A549 (cell line): ENCODE results near the gene HMCN1. TPM values are rescaled to one million over a fixed set of nuclear protein-coding genes. Genes with fewer than 3 reads are reported as not detected.

Source experiments
- ATAC-seq, 2 experiments: fragments of 200-7000 bp in 1 of 2; fragments of >200 bp in 1 of 2; cut with Nextera tagmentation in 1 of 2; cut with Tn5 transposase in 1 of 2; 3 replicates each; pipeline versions ENCODE4 v1.8.0 to v1.9.1; 2018 to 2020; ENCODE audit warnings: mild to moderate bottlenecking in 1 of 2, moderate library complexity in 1 of 2
- CTCF ChIA-PET: fragments of 300-600 bp; sonication (Branson Sonifier 250); formaldehyde crosslinking; extraction: SDS; loops from one replicate; lab custom pipeline; 2021; ENCODE audit warnings: antibody characterized with exemption, inconsistent platforms; lab: Yijun Ruan, JAX
- POLR2A ChIA-PET: fragments of 350-600 bp; formaldehyde crosslinking; extraction: SDS; loops from one replicate; lab custom pipeline; 2021; ENCODE audit warnings: antibody characterized with exemption, inconsistent platforms; lab: Yijun Ruan, JAX
- DNase-seq, 2 experiments: peaks; one replicate each; pipeline versions ENCODE4 v3.0.0 to v3.0.0-alpha.2; 2011 to 2016; ENCODE audit warnings: low read depth in 1 of 2, low spot score in 1 of 2
- FAIRE-seq: peaks from 2 replicates; lab custom pipeline; 2011; peaks lifted over from hg19 to GRCh38; lab: Jason Lieb, UNC
- H3K27ac ChIP-seq, 2 experiments: fragments of >200 bp; sonication (Bioruptor Twin); formaldehyde crosslinking; 3 replicates each; pipeline ENCODE4 v1.5.1; 2016 to 2017
- H3K4me1 ChIP-seq: fragments of >200 bp; sonication (Bioruptor Twin); formaldehyde crosslinking; 3 replicates; pipeline ENCODE4 v1.6.1; 2016
- H3K4me2 ChIP-seq: fragments of >200 bp; sonication (Bioruptor Twin); formaldehyde crosslinking; 3 replicates; pipeline ENCODE4 v1.6.1; 2016
- H3K4me3 ChIP-seq: fragments of >200 bp; sonication (Bioruptor Twin); formaldehyde crosslinking; 3 replicates; pipeline ENCODE4 v1.5.1; 2016
- H3K9me3 ChIP-seq: fragments of >200 bp; sonication (Bioruptor Twin); formaldehyde crosslinking; 3 replicates; pipeline ENCODE4 v1.6.1; 2016
- CHD4 ChIP-seq: fragments of 200-600 bp; sonication (generic); IDR thresholded peaks from 2 replicates; pipeline ENCODE4 v1.6.1; 2016; ENCODE audit warnings: antibody characterized with exemption, mild to moderate bottlenecking, borderline replicate concordance
- EHMT2 ChIP-seq: fragments of 200-600 bp; sonication (generic); IDR thresholded peaks from 2 replicates; pipeline ENCODE4 v1.6.1; 2016; ENCODE audit warnings: antibody characterized with exemption, low read depth, mild to moderate bottlenecking, moderate library complexity
- FOSB ChIP-seq: fragments of 250-450 bp; sonication (Bioruptor Pico); IDR thresholded peaks from 2 replicates; pipeline ENCODE4 v1.5.0; 2020; ENCODE audit warnings: mild to moderate bottlenecking, moderate library complexity
- HEYL ChIP-seq: fragments of 250-450 bp; sonication (Bioruptor Pico); IDR thresholded peaks from 2 replicates; pipeline ENCODE4 v1.8.0; 2021; ENCODE audit warnings: mild to moderate bottlenecking, moderate library complexity
- HOXB13 ChIP-seq: fragments of 250-450 bp; sonication (Bioruptor Pico); IDR thresholded peaks from 2 replicates; pipeline ENCODE4 v1.5.0; 2020; ENCODE audit warnings: low read depth, mild to moderate bottlenecking, moderate library complexity
- HOXB5 ChIP-seq: fragments of 250-450 bp; sonication (Bioruptor Pico); IDR thresholded peaks from 2 replicates; pipeline ENCODE4 v1.5.0; 2020; ENCODE audit warnings: mild to moderate bottlenecking, moderate library complexity
- MAFK ChIP-seq: fragments of 450-650 bp; IDR thresholded peaks from 2 replicates; pipeline ENCODE4 v1.6.1; 2014; ENCODE audit not compliant: partially characterized antibody
- NPAS2 ChIP-seq: fragments of 250-450 bp; sonication (Bioruptor Pico); IDR thresholded peaks from 2 replicates; pipeline ENCODE4 v1.8.0; 2022; ENCODE audit warnings: mild to moderate bottlenecking, moderate library complexity, borderline replicate concordance
- PHF8 ChIP-seq: fragments of 200-600 bp; sonication (generic); IDR thresholded peaks from 2 replicates; pipeline ENCODE4 v1.6.1; 2016; ENCODE audit warnings: low read depth, mild to moderate bottlenecking, antibody characterized with exemption, moderate library complexity, borderline replicate concordance
- RARB ChIP-seq: fragments of 250-450 bp; sonication (Bioruptor Pico); IDR thresholded peaks from 2 replicates; pipeline ENCODE4 v1.8.0; 2021; ENCODE audit warnings: mild to moderate bottlenecking, moderate library complexity
- TFCP2L1 ChIP-seq: fragments of 250-450 bp; sonication (Bioruptor Pico); IDR thresholded peaks from 2 replicates; pipeline ENCODE4 v1.5.0; 2021; ENCODE audit warnings: mild to moderate bottlenecking
- ZC3H11A ChIP-seq: fragments of 450-650 bp; IDR thresholded peaks from 2 replicates; pipeline ENCODE4 v1.6.1; 2014; ENCODE audit warnings: antibody characterized with exemption, mild to moderate bottlenecking
- WGBS: methylation state at CpG from one replicate; pipeline ENCODE4 v1.1.6; 2017; ENCODE audit errors: missing lambda C conversion rate; 5-methylcytosine and 5-hydroxymethylcytosine counted together
- polyA plus RNA-seq, 4 experiments: library from polyadenylated mRNA; depleted of rRNA in 3 of 4; stranded (reverse); fragments of >200 nt; fragmentation: RNase III in 1 of 4; extraction: RNeasy Plus Mini Kit Qiagen cat#74134 plus additional on column Dnase treatment in 1 of 4; gene quantifications; 2 replicates in 3 of 4; 3 replicates in 1 of 4; pipeline ENCODE4 v1.2.3, GENCODE V29; 2011 to 2017
- TF ChIP-seq, protein P1 (sequence below): IDR thresholded peaks from 2 replicates; pipeline ENCODE4 v1.6.1; 2012; ENCODE audit warnings: low read depth, borderline replicate concordance
- TF ChIP-seq, protein P2 (sequence below): fragments of 250-450 bp; sonication (Bioruptor Pico); IDR thresholded peaks from 2 replicates; pipeline ENCODE4 v1.5.0; 2020; ENCODE audit warnings: low read depth, mild to moderate bottlenecking, moderate library complexity
- TF ChIP-seq, protein P3 (sequence below): fragments of >200 bp; sonication (Bioruptor Twin); formaldehyde crosslinking; IDR thresholded peaks from 3 replicates; pipeline ENCODE4 v1.5.1; 2016
- TF ChIP-seq, protein P4 (sequence below): fragments of 200-600 bp; sonication (generic); IDR thresholded peaks from 2 replicates; pipeline ENCODE4 v1.6.1; 2016; ENCODE audit warnings: antibody characterized with exemption, mild to moderate bottlenecking, moderate library complexity

The HMCN1 gene
- polyA plus RNA-seq, 2 of the 4 experiments (the other 2 are of a cell fraction): 0.03 to 0.06 TPM

DNA sequence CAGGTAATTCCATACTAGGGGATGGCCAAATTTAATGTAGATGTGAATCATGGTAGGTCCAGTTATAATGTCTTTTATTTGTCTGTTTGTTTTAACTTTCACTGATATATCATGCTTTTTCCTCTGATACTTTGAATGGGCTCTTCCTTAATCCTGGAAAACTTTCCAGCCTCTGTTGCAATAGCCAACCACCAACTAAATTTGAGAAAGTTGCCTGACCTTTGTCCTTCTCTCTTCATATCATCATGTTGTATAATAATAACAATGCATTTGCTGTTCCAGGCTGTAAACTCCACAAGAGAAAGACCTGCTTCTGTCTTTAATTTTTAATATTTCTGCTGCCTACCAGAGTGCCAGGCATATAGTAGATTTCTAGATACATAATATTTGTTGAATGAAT lies 146.1 kb downstream of the HMCN1 start (continued):
- TF ChIP-seq, protein P1, sequence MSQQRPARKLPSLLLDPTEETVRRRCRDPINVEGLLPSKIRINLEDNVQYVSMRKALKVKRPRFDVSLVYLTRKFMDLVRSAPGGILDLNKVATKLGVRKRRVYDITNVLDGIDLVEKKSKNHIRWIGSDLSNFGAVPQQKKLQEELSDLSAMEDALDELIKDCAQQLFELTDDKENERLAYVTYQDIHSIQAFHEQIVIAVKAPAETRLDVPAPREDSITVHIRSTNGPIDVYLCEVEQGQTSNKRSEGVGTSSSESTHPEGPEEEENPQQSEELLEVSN: no peak
- TF ChIP-seq HOXB5 (CRISPR knock-in tag) (no peak), HEYL (CRISPR knock-in tag) (no peak), FOSB (CRISPR knock-in tag) (no peak)

DNA sequence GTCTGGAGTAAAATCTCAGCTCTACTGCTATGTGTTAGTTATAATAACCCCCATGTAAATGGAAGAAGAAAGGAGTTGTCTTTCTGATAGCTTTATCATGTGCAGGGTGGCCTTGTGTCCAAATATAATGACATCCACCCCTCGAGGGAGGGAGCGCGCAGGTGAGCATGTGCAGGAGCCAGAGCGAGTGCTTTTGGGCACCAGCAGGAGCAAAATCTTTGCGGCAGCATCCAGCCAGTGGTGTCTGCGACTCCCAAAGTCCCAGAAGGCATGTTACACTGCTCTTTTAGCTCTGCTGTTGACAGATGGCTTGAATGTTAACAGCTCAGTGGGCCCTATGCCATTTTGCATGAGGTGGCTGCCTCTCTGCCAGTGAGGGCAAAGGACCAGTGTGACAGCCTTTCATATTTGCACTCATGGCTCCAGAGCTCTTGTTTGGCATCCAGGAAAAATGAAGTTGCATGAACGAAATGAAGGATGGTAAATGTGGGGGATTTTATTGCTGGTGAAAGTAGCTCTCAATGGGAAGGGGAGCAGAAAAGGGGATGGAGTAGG lies 146.7 kb downstream of the HMCN1 start:
- no peaks in the 10 kb centered on the region for H3K4me1 ChIP-seq
- H3K4me2 ChIP-seq: no peak overlapping the region
- no peaks in the 10 kb centered on the region for H3K9me3 ChIP-seq
- ATAC-seq: no peak; a peak in 1 of 6 replicates
- no peak for FAIRE-seq
- POLR2A ChIA-PET: no interaction called here
- no peak overlapping the region for H3K27ac ChIP-seq
- TF ChIP-seq HOXB13 (CRISPR knock-in tag): no peak
- TF ChIP-seq CHD4: no peak
- no peak for TF ChIP-seq PHF8
- no peak for TF ChIP-seq ZC3H11A
- TF ChIP-seq, all 56 proteins: peak for 0
- no peak overlapping the region for H3K4me3 ChIP-seq
- CTCF ChIA-PET: interaction anchor here (0.6 to 1.4 kb wide), 2 partner anchors 13 to 17 kb away, joined by 3 to 4 read pairs; no protein-coding TSS in a partner anchor
- 57% methylated on average over 7 of the region's 7 CpGs for WGBS
- no peak for DNase-seq

DNA sequence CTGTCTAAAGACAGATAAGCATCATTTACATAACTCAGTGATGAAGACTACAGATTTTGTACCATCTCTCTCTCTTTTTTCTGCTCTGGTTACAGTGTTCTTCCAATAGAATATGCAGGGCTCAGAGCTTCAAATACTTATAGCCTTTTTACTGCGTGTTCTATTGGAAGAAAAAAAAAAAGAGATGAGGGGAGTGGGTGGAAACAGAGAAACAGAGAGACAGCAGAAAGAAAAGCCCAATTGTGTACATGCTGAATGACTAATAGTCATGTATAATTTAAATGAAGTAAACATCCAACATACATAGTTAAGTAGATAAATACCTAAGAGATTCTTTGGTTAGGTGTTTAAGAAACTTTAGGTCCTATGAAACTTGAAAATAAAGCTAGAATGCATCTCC lies 151.9 kb downstream of the HMCN1 start:
- ATAC-seq: no peak
- POLR2A ChIA-PET: no interaction called here
- WGBS: 3% methylated on average over 1 of the region's 1 CpG
- CTCF ChIA-PET: interaction anchor here (1.2 kb wide), 1 partner anchor 11 kb away, joined by 4 read pairs; no protein-coding TSS in a partner anchor
- Histone ChIP-seq H3K4me3 (no peak overlapping the region), H3K9me3 (no peaks in the 10 kb centered on the region), H3K4me2 (no peak overlapping the region), H3K4me1 (no peaks in the 10 kb centered on the region)
- no peak for DNase-seq
- TF ChIP-seq PHF8 (no peak), EHMT2 (no peak), RARB (CRISPR knock-in tag) (no peak), TFCP2L1 (no peak), MAFK (no peak), NPAS2 (CRISPR knock-in tag) (no peak)
- TF ChIP-seq, protein P2, sequence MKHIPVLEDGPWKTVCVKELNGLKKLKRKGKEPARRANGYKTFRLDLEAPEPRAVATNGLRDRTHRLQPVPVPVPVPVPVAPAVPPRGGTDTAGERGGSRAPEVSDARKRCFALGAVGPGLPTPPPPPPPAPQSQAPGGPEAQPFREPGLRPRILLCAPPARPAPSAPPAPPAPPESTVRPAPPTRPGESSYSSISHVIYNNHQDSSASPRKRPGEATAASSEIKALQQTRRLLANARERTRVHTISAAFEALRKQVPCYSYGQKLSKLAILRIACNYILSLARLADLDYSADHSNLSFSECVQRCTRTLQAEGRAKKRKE (CRISPR knock-in tag): no peak
- TF ChIP-seq, protein P3, sequence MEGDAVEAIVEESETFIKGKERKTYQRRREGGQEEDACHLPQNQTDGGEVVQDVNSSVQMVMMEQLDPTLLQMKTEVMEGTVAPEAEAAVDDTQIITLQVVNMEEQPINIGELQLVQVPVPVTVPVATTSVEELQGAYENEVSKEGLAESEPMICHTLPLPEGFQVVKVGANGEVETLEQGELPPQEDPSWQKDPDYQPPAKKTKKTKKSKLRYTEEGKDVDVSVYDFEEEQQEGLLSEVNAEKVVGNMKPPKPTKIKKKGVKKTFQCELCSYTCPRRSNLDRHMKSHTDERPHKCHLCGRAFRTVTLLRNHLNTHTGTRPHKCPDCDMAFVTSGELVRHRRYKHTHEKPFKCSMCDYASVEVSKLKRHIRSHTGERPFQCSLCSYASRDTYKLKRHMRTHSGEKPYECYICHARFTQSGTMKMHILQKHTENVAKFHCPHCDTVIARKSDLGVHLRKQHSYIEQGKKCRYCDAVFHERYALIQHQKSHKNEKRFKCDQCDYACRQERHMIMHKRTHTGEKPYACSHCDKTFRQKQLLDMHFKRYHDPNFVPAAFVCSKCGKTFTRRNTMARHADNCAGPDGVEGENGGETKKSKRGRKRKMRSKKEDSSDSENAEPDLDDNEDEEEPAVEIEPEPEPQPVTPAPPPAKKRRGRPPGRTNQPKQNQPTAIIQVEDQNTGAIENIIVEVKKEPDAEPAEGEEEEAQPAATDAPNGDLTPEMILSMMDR: no peak
- TF ChIP-seq, protein P4, sequence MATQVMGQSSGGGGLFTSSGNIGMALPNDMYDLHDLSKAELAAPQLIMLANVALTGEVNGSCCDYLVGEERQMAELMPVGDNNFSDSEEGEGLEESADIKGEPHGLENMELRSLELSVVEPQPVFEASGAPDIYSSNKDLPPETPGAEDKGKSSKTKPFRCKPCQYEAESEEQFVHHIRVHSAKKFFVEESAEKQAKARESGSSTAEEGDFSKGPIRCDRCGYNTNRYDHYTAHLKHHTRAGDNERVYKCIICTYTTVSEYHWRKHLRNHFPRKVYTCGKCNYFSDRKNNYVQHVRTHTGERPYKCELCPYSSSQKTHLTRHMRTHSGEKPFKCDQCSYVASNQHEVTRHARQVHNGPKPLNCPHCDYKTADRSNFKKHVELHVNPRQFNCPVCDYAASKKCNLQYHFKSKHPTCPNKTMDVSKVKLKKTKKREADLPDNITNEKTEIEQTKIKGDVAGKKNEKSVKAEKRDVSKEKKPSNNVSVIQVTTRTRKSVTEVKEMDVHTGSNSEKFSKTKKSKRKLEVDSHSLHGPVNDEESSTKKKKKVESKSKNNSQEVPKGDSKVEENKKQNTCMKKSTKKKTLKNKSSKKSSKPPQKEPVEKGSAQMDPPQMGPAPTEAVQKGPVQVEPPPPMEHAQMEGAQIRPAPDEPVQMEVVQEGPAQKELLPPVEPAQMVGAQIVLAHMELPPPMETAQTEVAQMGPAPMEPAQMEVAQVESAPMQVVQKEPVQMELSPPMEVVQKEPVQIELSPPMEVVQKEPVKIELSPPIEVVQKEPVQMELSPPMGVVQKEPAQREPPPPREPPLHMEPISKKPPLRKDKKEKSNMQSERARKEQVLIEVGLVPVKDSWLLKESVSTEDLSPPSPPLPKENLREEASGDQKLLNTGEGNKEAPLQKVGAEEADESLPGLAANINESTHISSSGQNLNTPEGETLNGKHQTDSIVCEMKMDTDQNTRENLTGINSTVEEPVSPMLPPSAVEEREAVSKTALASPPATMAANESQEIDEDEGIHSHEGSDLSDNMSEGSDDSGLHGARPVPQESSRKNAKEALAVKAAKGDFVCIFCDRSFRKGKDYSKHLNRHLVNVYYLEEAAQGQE: no peak
- TF ChIP-seq, all 56 proteins: peak for 0
- no peak overlapping the region for H3K27ac ChIP-seq
- no peak for FAIRE-seq
